MM.1S (cell line): Measurements from ENCODE around the gene FCAMR.

ENCODE experiments used
- EZH2phosphoT487 ChIP-seq: fragments of 300-600 bp; sonication (generic); IDR thresholded peaks from 2 replicates; pipeline ENCODE4 v1.6.1; 2018; ENCODE audit warnings: antibody characterized with exemption, low read length
- TF ChIP-seq, protein P1 (sequence below): fragments of 300-600 bp; sonication (generic); IDR thresholded peaks from 2 replicates; pipeline ENCODE4 v1.5.1; 2016; ENCODE audit warnings: antibody characterized with exemption, low read length, mixed read lengths

DNA sequence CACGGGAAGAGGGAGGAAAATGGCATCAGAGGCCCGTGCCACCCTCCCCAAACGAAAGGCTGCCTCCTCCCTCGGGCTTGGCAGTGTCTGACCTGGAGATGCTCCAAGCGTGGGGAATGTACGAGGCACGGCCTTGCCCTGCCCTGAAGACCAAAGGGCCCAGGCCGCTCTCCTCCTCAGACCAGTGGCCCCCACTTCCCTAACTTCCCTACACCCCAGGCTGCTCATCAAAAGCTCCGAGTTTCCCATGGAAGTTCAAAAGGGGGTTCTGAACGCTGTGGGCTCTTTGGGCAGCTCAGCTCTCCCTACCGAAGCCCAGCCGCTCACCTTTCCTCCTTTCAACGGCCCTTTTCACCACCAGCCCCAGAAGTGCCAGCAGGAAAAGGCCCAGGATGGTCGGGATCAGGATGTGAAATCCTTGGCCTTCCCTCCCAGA, 60.4 kb downstream of the FCAMR start:
- TF ChIP-seq, protein P1, sequence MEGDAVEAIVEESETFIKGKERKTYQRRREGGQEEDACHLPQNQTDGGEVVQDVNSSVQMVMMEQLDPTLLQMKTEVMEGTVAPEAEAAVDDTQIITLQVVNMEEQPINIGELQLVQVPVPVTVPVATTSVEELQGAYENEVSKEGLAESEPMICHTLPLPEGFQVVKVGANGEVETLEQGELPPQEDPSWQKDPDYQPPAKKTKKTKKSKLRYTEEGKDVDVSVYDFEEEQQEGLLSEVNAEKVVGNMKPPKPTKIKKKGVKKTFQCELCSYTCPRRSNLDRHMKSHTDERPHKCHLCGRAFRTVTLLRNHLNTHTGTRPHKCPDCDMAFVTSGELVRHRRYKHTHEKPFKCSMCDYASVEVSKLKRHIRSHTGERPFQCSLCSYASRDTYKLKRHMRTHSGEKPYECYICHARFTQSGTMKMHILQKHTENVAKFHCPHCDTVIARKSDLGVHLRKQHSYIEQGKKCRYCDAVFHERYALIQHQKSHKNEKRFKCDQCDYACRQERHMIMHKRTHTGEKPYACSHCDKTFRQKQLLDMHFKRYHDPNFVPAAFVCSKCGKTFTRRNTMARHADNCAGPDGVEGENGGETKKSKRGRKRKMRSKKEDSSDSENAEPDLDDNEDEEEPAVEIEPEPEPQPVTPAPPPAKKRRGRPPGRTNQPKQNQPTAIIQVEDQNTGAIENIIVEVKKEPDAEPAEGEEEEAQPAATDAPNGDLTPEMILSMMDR = no peak
- TF ChIP-seq EZH2phosphoT487 = no peak
